Activated CD8-positive, alpha-beta memory T cell treated with anti-CD3 and anti-CD28 coated beads, Interleukin-2, amount 50 U/mL, for 4 hours (primary cell): ENCODE measurements around the gene KDM6B.

Experiments
- DNase-seq: peaks from one replicate; pipeline ENCODE4 v3.0.0-alpha.2; 2020

KDM6B gene

GRCh38 chr17:7842380-7843256 lies 8.6 kb downstream of the KDM6B start:
- peak; percentile 98 for DNase-seq

- no peak for DNase-seq
Measured at GRCh38 chr17:7843257-7843535, 9.2 kb downstream of the KDM6B start.

GRCh38 chr17:7843536-7844291 lies 9.7 kb downstream of the KDM6B start:
- peak; percentile 94 for DNase-seq

GRCh38 chr17:7844292-7845154 lies 10.5 kb downstream of the KDM6B start:
- DNase-seq, result peak; percentile 78

GRCh38 chr17:7845359-7846062 lies 11.5 kb downstream of the KDM6B start:
- DNase-seq, result peak; percentile 28

GRCh38 chr17:7846063-7846735 lies 12.2 kb downstream of the KDM6B start:
- DNase-seq, result peak; percentile 30

- DNase-seq, result peak; percentile 43
Measured at GRCh38 chr17:7846765-7847661, 13.0 kb downstream of the KDM6B start.

- no peak for DNase-seq
Measured at GRCh38 chr17:7848131-7848579, 14.1 kb downstream of the KDM6B start.

GRCh38 chr17:7848739-7849129 lies 14.7 kb downstream of the KDM6B start:
- DNase-seq, result no peak

- DNase-seq, result peak; percentile 34
Measured at GRCh38 chr17:7849130-7849750, 15.2 kb downstream of the KDM6B start.

GRCh38 chr17:7849751-7850504 lies 15.9 kb downstream of the KDM6B start:
- no peak for DNase-seq

- DNase-seq, result peak; percentile 33
Measured at GRCh38 chr17:7850701-7851437, 16.9 kb downstream of the KDM6B start.

- DNase-seq, result peak; percentile 92
Measured at GRCh38 chr17:7851438-7852261, 17.6 kb downstream of the KDM6B start.

GRCh38 chr17:7852262-7852670 lies 18.2 kb downstream of the KDM6B start:
- DNase-seq, result no peak

GRCh38 chr17:7852919-7853690 lies 19.1 kb downstream of the KDM6B start:
- DNase-seq, result peak; percentile 35

GRCh38 chr17:7853691-7854038 lies 19.6 kb downstream of the KDM6B start:
- DNase-seq, result no peak
